ENCODE results near the gene SLC13A5. TPM values are rescaled to one million over a fixed set of nuclear protein-coding genes. Genes with fewer than 3 reads are reported as not detected.

SLC13A5 gene
- polyA plus RNA-seq, 1 donor = not detected

DNA sequence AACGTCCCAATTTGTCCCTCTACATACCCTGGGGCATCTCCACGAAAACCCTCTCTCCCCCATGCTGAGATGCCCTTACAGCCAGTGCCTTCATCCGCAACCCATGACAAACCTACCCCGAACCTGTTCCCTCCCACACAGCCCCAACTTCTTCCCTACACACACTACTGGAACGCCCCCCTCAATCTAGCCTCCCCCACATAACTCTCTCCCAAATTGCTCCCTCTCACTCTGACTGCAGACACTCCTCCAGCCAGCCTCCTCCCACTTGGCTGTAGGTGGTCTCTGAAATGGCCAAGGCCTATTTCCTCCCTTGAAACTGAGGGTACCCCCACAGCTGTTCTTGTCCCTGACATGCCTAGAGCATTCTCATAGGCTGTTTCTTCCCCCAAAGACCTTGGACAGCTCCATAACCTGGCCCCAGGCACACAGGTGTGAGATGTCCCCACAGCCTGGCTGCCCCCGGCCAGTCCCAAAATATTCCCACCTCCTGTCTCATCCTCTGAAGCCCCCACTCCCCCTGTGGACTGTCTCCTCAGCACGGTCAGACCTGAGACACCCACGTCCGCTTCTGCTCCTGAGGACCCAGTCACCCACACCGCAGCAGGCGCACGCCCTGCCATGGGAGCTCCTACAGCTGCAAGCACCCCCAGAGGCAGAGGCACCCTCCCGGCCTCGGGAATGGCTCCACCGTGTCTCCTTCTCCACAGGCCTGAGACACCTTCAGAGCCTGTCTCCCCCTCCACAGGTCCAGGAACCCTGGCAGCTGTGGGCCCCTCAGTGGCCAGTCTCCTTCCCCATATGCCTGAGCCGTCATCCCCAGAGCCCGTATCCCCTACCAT lies 76.3 kb downstream of the SLC13A5 start:
- no peak for DNase-seq

DNA sequence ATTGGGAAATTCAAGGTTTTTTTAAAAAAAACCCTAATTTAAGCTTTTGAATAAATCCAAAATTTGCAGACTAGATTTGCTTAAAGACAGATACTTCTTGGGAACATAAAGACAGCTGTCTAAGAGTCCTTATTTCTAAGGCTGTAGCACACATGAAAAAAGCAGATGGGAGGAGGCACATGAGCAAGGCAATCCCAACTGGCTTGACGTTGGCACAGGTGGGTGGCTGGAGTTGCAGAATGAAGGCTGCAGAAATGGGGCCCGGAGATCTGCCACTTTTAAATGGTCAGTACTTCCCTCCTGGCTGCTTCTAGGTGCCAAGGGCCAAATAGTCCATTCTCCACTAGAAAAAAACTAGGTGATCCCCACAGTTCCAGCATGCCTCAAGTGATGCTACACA lies 77.1 kb downstream of the SLC13A5 start:
- no peak for DNase-seq

Other genes with a start within 250 kb of the SLC13A5 start
- gene PITPNM3, start 156.8 kb downstream of the SLC13A5 start, polyA plus RNA-seq (ENCODE audit: insufficient read length) = 5.9 TPM
- gene KIAA0753, start 72.7 kb downstream of the SLC13A5 start, polyA plus RNA-seq (ENCODE audit: insufficient read length) = 12.9 TPM
- 39.6 TPM for gene TXNDC17, start 72.3 kb downstream of the SLC13A5 start, polyA plus RNA-seq (ENCODE audit: insufficient read length)
- gene MED31, start 61.8 kb downstream of the SLC13A5 start, polyA plus RNA-seq (ENCODE audit: insufficient read length) = 12.2 TPM
- gene C17orf100, start 61.6 kb downstream of the SLC13A5 start, polyA plus RNA-seq (ENCODE audit: insufficient read length) = 3.6 TPM
- gene XAF1, start 42.7 kb upstream of the SLC13A5 start, polyA plus RNA-seq (ENCODE audit: insufficient read length) = 15.2 TPM
- gene FBXO39, start 62.8 kb upstream of the SLC13A5 start, polyA plus RNA-seq (ENCODE audit: insufficient read length) = not detected
- gene TEKT1, start 118.4 kb upstream of the SLC13A5 start, polyA plus RNA-seq (ENCODE audit: insufficient read length) = not detected

Measured in hindlimb muscle (tissue), 1 donor.